Transverse colon (tissue), 4 donors: ENCODE results near the gene MARCHF3. TPM values are rescaled to one million over a fixed set of nuclear protein-coding genes. Genes with fewer than 3 reads are reported as not detected.

ENCODE experiments used
- DNase-seq: peaks from one replicate; pipeline ENCODE4 v3.0.0-alpha.2; 2019
- H3K27ac ChIP-seq, 4 donors: fragments of 200-600 bp; sonication (generic); 2 replicates each; pipeline ENCODE4 v1.5.1; 2016 to 2018; ENCODE audit warnings: inconsistent platforms in 4 of 4
- H3K27me3 ChIP-seq: fragments of 200-600 bp; sonication (generic); 2 replicates; pipeline ENCODE4 v1.5.1; 2017; ENCODE audit warnings: inconsistent platforms
- H3K36me3 ChIP-seq, 4 donors: fragments of 200-600 bp; sonication (generic); 2 replicates each; pipeline ENCODE4 v1.5.1; 2017 to 2019; ENCODE audit warnings: inconsistent platforms in 4 of 4
- H3K4me1 ChIP-seq, 4 donors: fragments of 200-600 bp; sonication (generic); 2 replicates each; pipeline ENCODE4 v1.5.1; 2017 to 2020; ENCODE audit warnings: inconsistent platforms in 4 of 4
- H3K4me3 ChIP-seq, 4 donors: fragments of 200-600 bp; sonication (generic); 1 replicate in 1 of 4; 2 replicates in 3 of 4; pipeline versions ENCODE4 v1.5.1 to v1.6.1; 2017 to 2019; ENCODE audit warnings: inconsistent platforms in 4 of 4
- H3K9me3 ChIP-seq, 2 donors: fragments of 200-600 bp; sonication (generic); 2 replicates each; pipeline ENCODE4 v1.5.1; 2017 to 2019; ENCODE audit warnings: inconsistent platforms in 2 of 2
- EP300 ChIP-seq: sonication (generic); formaldehyde crosslinking; IDR thresholded peaks from one replicate; pipeline ENCODE4 v1.6.1; 2017; ENCODE audit warnings: antibody characterized with exemption, low read depth
- POLR2A ChIP-seq: fragments of 450-650 bp; IDR thresholded peaks from one replicate; pipeline ENCODE4 v1.6.1; 2016; ENCODE audit warnings: antibody characterized with exemption, mild to moderate bottlenecking, moderate library complexity
- POLR2AphosphoS5 ChIP-seq, 3 donors: sonication (generic); formaldehyde crosslinking; IDR thresholded peaks; one replicate each; pipeline ENCODE4 v1.6.1; 2016; ENCODE audit warnings: antibody characterized with exemption in 3 of 3
- WGBS, 2 donors: methylation state at CpG; one replicate each; pipeline ENCODE4 v1.1.5; 2018; ENCODE audit warnings: low coverage in 1 of 2; 5-methylcytosine and 5-hydroxymethylcytosine counted together
- in situ Hi-C, 4 donors: fragments of 200-750 bp; cut with MboI; loops; one replicate each; pipeline versions ENCODE4 v1.15.0 to v1.15.1; 2017; ENCODE audit warnings: low sequenced_read_pairs in 3 of 4, low pct_ligation_motif_present in 1 of 4, low pct_unique_long_range_greater_than_20kb in 1 of 4
- intact Hi-C: fragments of 100-400 bp; cut with DNase I; formaldehyde crosslinking; loops from one replicate; pipeline ENCODE4 v1.15.1; 2023; ENCODE audit warnings: low total_unique reads
- total RNA-seq, 4 donors: library from RNA; depleted of rRNA; stranded (reverse); fragments of >200 nt; gene quantifications; one replicate each; pipeline ENCODE4 v1.1.0, GENCODE V29; 2016
- TF ChIP-seq, protein P1 (sequence below), 5 experiments: fragments of 200-600 bp in 3 of 5; fragments of 450-650 bp in 2 of 5; sonication (generic) in 3 of 5; IDR thresholded peaks; 1 replicate in 2 of 5; 2 replicates in 3 of 5; pipeline ENCODE4 v1.5.1; 2016 to 2017; ENCODE audit warnings: antibody characterized with exemption in 5 of 5, inconsistent platforms in 3 of 5, mild to moderate bottlenecking in 2 of 5, moderate library complexity in 1 of 5

The MARCHF3 gene
- total RNA-seq, 4 donors from 2014 or later = 20.3 to 29.6 (median 23.0) TPM

- H3K27ac ChIP-seq = no peak overlapping the region
Measured at GRCh38 chr5:126849101-126849678, 181.2 kb downstream of the MARCHF3 start.

DNA sequence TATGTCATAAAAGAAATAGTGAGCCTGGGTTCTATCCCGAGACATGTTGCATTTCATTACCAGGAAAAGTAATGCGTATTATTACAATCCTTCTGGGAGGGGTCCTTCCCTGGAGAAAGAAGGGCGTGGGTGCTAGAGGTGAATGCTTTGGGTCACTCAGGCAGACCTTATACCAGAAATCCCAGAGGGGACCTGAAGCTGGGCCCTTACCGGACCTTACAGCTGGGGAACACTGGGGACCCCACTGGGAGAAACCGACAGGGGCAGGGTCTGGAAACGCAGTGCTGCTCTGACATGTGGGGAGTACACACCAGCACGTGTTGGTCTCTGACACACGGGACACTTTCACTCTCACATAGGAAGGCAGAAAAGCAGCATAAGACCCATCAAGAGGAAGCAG, 182.1 kb downstream of the MARCHF3 start:
- no peaks in the 10 kb centered on the region for H3K27me3 ChIP-seq
- no peaks in the 10 kb centered on the region for H3K36me3 ChIP-seq
- H3K4me3 ChIP-seq = no peak overlapping the region
- DNase-seq = no peak
- 58 to 68% methylated on average over 3 to 8 of the region's 8 CpGs for WGBS, 2 donors
- peaks cover 10 to 44% (median 19%) of the 10 kb centered on the region in 4 donors for H3K4me1 ChIP-seq
- intact Hi-C loops (no loop called here), in situ Hi-C loops (loop anchor here in 1 of 4 donors (25.0 kb wide), 1 partner anchor 464 kb away; no protein-coding TSS in a partner anchor)
- no peaks in the 10 kb centered on the region for H3K9me3 ChIP-seq
- peak overlapping the region in 3 of 4 donors; percentile 32 to 79 (median 45) for H3K27ac ChIP-seq
- TF ChIP-seq, protein P1, sequence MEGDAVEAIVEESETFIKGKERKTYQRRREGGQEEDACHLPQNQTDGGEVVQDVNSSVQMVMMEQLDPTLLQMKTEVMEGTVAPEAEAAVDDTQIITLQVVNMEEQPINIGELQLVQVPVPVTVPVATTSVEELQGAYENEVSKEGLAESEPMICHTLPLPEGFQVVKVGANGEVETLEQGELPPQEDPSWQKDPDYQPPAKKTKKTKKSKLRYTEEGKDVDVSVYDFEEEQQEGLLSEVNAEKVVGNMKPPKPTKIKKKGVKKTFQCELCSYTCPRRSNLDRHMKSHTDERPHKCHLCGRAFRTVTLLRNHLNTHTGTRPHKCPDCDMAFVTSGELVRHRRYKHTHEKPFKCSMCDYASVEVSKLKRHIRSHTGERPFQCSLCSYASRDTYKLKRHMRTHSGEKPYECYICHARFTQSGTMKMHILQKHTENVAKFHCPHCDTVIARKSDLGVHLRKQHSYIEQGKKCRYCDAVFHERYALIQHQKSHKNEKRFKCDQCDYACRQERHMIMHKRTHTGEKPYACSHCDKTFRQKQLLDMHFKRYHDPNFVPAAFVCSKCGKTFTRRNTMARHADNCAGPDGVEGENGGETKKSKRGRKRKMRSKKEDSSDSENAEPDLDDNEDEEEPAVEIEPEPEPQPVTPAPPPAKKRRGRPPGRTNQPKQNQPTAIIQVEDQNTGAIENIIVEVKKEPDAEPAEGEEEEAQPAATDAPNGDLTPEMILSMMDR (IDR thresholded peaks at IDR 0.05) = no peak
- TF ChIP-seq POLR2AphosphoS5 (IDR thresholded peaks at IDR 0.05) (no peak), EP300 (no peak), POLR2A (no peak)

More at GRCh38 chr5:126849101-126849678, 181.2 kb downstream of the MARCHF3 start:
- TF ChIP-seq EP300 (no peak), POLR2AphosphoS5 (IDR thresholded peaks at IDR 0.05) (no peak), POLR2A (no peak)
- TF ChIP-seq, protein P1 (IDR thresholded peaks at IDR 0.05) = no peak
- in situ Hi-C loops (loop anchor here in 1 of 4 donors (25.0 kb wide), 1 partner anchor 463 kb away; no protein-coding TSS in a partner anchor), intact Hi-C loops (no loop called here)
- WGBS, 2 donors = 67 to 75% methylated on average over 1 to 3 of the region's 3 CpGs
- Histone ChIP-seq H3K36me3 (no peaks in the 10 kb centered on the region), H3K9me3 (no peaks in the 10 kb centered on the region), H3K27me3 (no peaks in the 10 kb centered on the region), H3K4me3 (no peak overlapping the region), H3K4me1 (peaks cover 10 to 44% (median 19%) of the 10 kb centered on the region in 4 donors)
- no peak for DNase-seq

DNA sequence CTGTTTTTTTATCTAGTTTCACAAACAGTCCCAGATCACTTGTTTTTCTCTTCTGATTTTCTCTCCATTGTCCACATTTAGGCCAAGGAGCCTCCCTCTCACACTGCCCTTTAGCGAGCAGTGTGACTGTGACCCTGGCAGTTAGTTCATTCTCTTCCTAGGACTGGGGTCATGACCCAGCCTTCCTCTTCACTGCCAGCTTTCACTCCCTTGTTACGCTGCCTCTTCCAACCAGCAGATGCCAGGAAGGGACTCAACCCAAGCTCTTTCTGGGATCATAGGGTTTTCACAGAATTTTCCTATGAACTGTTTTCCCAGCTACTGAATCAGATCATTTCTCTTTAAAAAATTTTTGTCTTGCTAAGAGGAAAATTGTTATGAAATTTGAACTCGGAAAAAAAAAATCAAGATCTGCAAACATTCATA, 182.5 kb downstream of the MARCHF3 start:
- Histone ChIP-seq H3K4me1 (peaks cover 10 to 43% (median 19%) of the 10 kb centered on the region in 4 donors), H3K36me3 (no peaks in the 10 kb centered on the region), H3K27me3 (no peaks in the 10 kb centered on the region), H3K4me3 (no peak overlapping the region), H3K27ac (peak overlapping the region; percentile 45 to 79 (median 70)), H3K9me3 (no peaks in the 10 kb centered on the region)
- no peak for TF ChIP-seq POLR2A
- no peak for TF ChIP-seq EP300
- TF ChIP-seq POLR2AphosphoS5 (IDR thresholded peaks at IDR 0.05) = no peak
- TF ChIP-seq, protein P1 (IDR thresholded peaks at IDR 0.05) = no peak
- no peak for DNase-seq
- 74 to 76% methylated on average over 2 to 3 of the region's 3 CpGs for WGBS, 2 donors
- intact Hi-C loops = no loop called here
- in situ Hi-C loops = loop anchor here in 1 of 4 donors (25.0 kb wide), 1 partner anchor 464 kb away; no protein-coding TSS in a partner anchor

DNA sequence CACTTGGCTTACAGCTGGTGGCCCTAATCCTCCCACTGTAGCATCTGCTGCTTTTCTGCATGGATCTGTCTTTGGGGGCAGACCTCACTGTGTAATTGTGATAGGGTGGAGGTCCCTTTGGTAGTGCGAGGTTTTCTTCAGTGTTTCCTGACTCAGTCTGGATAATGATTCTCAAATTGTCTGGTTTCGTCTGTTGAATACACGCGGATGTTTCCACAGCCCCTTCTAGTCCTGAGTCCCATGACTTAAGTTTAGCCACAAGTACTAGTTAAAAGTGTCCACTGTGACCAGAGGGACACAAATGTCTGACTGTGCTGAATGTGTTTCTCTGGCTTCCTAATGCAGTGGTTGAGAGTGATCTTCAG, 182.9 kb downstream of the MARCHF3 start:
- peak overlapping the region; percentile 45 to 79 (median 70) for H3K27ac ChIP-seq

More for the DNA sequence above, 182.9 kb downstream of the MARCHF3 start:
- DNase-seq = no peak
- Histone ChIP-seq H3K4me3 (no peak overlapping the region), H3K36me3 (no peaks in the 10 kb centered on the region), H3K9me3 (no peaks in the 10 kb centered on the region), H3K4me1 (peaks cover 10 to 39% (median 19%) of the 10 kb centered on the region in 4 donors), H3K27me3 (no peaks in the 10 kb centered on the region)
- in situ Hi-C loops (loop anchor here in 1 of 4 donors (25.0 kb wide), 1 partner anchor 465 kb away; no protein-coding TSS in a partner anchor), intact Hi-C loops (no loop called here)
- WGBS, 2 donors = 93% methylated on average over 4 of the region's 4 CpGs; no CpG with 5 or more reads in 1 of the 2 donors
- TF ChIP-seq EP300 = no peak
- TF ChIP-seq, protein P1 (IDR thresholded peaks at IDR 0.05) = no peak
- no peak for TF ChIP-seq POLR2AphosphoS5 (IDR thresholded peaks at IDR 0.05)
- TF ChIP-seq POLR2A = no peak
